ENCODE measurements around the gene CREBBP.

GRCh38 chr16:3690470-3690928, 190.0 kb downstream of the CREBBP start:
- no peak for TF ChIP-seq EZH2 (IDR thresholded peaks at IDR 0.05)
- no peak; the same call in 1 of the 2 replicates for TF ChIP-seq POLR2AphosphoS5 (IDR thresholded peaks at IDR 0.05; ENCODE audit: borderline replicate concordance, low read depth, low read length)

Measured in SK-N-MC (cell line).